Measurements from ENCODE around the gene OPN4. TPM values are rescaled to one million over a fixed set of nuclear protein-coding genes. Genes with fewer than 3 reads are reported as not detected.

Gene OPN4
- total and polyA plus RNA-seq, 2 of the 13 experiments (the other 11 are each of a cell fraction or from before 2014, with no cell fraction given) = not detected

DNA sequence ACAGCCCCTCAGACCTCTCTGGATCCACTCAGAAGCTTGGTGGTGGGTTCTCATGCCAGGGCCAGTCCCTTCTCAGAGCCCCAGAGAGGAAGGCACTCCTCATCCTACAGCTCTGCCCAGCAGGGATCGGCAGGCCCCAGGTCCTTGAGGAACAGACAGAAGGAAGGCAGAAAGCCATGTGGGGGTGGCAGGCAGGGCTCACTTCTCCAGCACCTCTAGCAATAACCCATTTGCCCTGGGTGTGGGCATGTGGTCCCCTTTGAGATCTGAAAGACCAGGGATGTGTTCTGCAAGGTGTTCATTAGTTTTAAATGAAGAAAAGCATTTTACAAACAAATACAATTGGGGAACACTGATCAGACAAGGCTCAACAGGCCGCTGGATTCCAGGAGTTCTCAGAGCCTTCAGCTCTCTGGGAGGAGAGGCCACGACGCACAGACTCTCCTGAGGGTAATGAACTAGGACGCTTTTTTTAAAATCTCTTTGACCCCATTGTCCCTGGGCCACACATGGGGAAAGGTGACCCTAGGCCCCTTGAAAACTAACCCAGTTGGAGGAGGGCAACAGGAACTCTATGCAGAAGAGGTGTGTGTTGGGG, 54.5 kb downstream of the OPN4 start:
- Histone ChIP-seq H3K4me3 (replicated peaks in 1 of 3; ENCODE audit: insufficient read depth in 1 of 3, low read depth in 2 of 3, low read length in 3 of 3) (no peak overlapping the region), H3K9ac (ENCODE audit: insufficient read depth, low read depth, low read length) (no peak overlapping the region), H3K79me2 (ENCODE audit: insufficient read depth, low read length) (no peaks in the 10 kb centered on the region), H3K27ac (ENCODE audit: extremely low read length, insufficient read depth, low read length) (no peak overlapping the region), H2AFZ (ENCODE audit: low read length) (no peak overlapping the region), H3K36me3 (replicated peaks in 1 of 2; ENCODE audit: control insufficient read depth in 1 of 2, insufficient read depth in 2 of 2, low read length in 2 of 2) (no peaks in the 10 kb centered on the region), H4K20me1 (ENCODE audit: insufficient read depth, low read length) (no peaks in the 10 kb centered on the region), H3K27me3 (ENCODE audit: control insufficient read depth in 1 of 2, insufficient read depth in 2 of 2, low read length in 2 of 2) (peaks cover 3 to 5% of the 10 kb centered on the region in 2 experiments; a peak in 2 of 5 replicates), H3K4me1 (ENCODE audit: insufficient read depth, low read length) (peaks cover 14% of the 10 kb centered on the region; the same call in 1 of the 2 replicates), H3K4me2 (ENCODE audit: low read depth, low read length) (no peak overlapping the region), H3K9me3 (ENCODE audit: low read length) (no peaks in the 10 kb centered on the region)
- POLR2A ChIA-PET = no interaction called here
- no TSS peak for BruUV-seq (replicated peaks)
- intact Hi-C loops (cut with micrococcal nuclease; ENCODE audit: unreplicated experiment) (no loop called here), in situ Hi-C loops (cut with HindIII; ENCODE audit: extremely low pct_ligation_motif_present, low pct_unique_long_range_greater_than_20kb) (no loop called here)
- 18% methylated on average over 4 of the region's 5 CpGs for WGBS (ENCODE audit: low lambda C conversion rate)
- CTCF ChIA-PET (ENCODE audit: low intra/inter-chr PET ratio, low total read pairs) = no interaction called here
- no peak for DNase-seq (ENCODE audit: low spot score)
- TF ChIP-seq ZNF282 (IDR thresholded peaks at IDR 0.05; ENCODE audit: partially characterized antibody) = no peak
- no peak for TF ChIP-seq ZNF296 (CRISPR knock-in tag; conservative IDR thresholded peaks at IDR 0.05)
- TF ChIP-seq ZNF546 (CRISPR knock-in tag; conservative IDR thresholded peaks at IDR 0.05) = no peak
- TF ChIP-seq TOE1 (CRISPR knock-in tag; IDR thresholded peaks at IDR 0.05) = no peak
- no peak for TF ChIP-seq SP1 (IDR thresholded peaks at IDR 0.05)
- no peak for TF ChIP-seq SP1 (CRISPR knock-in tag; IDR thresholded peaks at IDR 0.05)
- no peak for TF ChIP-seq NFE2L2 (IDR thresholded peaks at IDR 0.05; ENCODE audit: low read length)
- TF ChIP-seq ZNF83 (CRISPR knock-in tag; IDR thresholded peaks at IDR 0.05; ENCODE audit: borderline replicate concordance) = no peak
- TF ChIP-seq, protein P1, sequence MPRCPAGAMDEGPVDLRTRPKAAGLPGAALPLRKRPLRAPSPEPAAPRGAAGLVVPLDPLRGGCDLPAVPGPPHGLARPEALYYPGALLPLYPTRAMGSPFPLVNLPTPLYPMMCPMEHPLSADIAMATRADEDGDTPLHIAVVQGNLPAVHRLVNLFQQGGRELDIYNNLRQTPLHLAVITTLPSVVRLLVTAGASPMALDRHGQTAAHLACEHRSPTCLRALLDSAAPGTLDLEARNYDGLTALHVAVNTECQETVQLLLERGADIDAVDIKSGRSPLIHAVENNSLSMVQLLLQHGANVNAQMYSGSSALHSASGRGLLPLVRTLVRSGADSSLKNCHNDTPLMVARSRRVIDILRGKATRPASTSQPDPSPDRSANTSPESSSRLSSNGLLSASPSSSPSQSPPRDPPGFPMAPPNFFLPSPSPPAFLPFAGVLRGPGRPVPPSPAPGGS (CRISPR knock-in tag; IDR thresholded peaks at IDR 0.05) = no peak
- no peak for TF ChIP-seq ASH2L (IDR thresholded peaks at IDR 0.05; ENCODE audit: insufficient read length, low read depth, low read length)
- no peak for TF ChIP-seq PHF5A (CRISPR knock-in tag; IDR thresholded peaks at IDR 0.05; ENCODE audit: low read depth, unreplicated experiment)
- TF ChIP-seq, protein P2, sequence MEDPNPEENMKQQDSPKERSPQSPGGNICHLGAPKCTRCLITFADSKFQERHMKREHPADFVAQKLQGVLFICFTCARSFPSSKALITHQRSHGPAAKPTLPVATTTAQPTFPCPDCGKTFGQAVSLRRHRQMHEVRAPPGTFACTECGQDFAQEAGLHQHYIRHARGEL (CRISPR knock-in tag; IDR thresholded peaks at IDR 0.05) = no peak
- no peak for TF ChIP-seq KDM1A (CRISPR knock-in tag; IDR thresholded peaks at IDR 0.05)
- no peak for TF ChIP-seq ZNF34 (CRISPR knock-in tag; IDR thresholded peaks at IDR 0.05; ENCODE audit: borderline replicate concordance)
- TF ChIP-seq KDM2A (CRISPR knock-in tag; IDR thresholded peaks at IDR 0.05; ENCODE audit: borderline replicate concordance, low read depth) = no peak
- no peak for TF ChIP-seq ZNF383 (CRISPR knock-in tag; IDR thresholded peaks at IDR 0.05; ENCODE audit: borderline replicate concordance)
- no peak for TF ChIP-seq ZNF367 (CRISPR knock-in tag; IDR thresholded peaks at IDR 0.05; ENCODE audit: borderline replicate concordance)
- TF ChIP-seq, protein P3, sequence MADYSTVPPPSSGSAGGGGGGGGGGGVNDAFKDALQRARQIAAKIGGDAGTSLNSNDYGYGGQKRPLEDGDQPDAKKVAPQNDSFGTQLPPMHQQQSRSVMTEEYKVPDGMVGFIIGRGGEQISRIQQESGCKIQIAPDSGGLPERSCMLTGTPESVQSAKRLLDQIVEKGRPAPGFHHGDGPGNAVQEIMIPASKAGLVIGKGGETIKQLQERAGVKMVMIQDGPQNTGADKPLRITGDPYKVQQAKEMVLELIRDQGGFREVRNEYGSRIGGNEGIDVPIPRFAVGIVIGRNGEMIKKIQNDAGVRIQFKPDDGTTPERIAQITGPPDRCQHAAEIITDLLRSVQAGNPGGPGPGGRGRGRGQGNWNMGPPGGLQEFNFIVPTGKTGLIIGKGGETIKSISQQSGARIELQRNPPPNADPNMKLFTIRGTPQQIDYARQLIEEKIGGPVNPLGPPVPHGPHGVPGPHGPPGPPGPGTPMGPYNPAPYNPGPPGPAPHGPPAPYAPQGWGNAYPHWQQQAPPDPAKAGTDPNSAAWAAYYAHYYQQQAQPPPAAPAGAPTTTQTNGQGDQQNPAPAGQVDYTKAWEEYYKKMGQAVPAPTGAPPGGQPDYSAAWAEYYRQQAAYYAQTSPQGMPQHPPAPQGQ (CRISPR knock-in tag; IDR thresholded peaks at IDR 0.05; ENCODE audit: borderline replicate concordance) = no peak
- FAIRE-seq = no peak
- no peak for ATAC-seq
